IPS-18c (cell line): ENCODE results near the gene FOXR1.

Experiments used
- H3K4me3 ChIP-seq: 2 replicates; pipeline ENCODE4 v1.7.0; 2013; ENCODE audit warnings: low read depth, mild to moderate bottlenecking, low read length, moderate library complexity; ENCODE audit not compliant: insufficient read depth
- H3K9me3 ChIP-seq: one replicate; pipeline ENCODE4 v1.6.1; 2013; ENCODE audit warnings: mild to moderate bottlenecking, low read length, moderate library complexity; ENCODE audit not compliant: control insufficient read depth, insufficient read depth

FOXR1 gene, protein sequence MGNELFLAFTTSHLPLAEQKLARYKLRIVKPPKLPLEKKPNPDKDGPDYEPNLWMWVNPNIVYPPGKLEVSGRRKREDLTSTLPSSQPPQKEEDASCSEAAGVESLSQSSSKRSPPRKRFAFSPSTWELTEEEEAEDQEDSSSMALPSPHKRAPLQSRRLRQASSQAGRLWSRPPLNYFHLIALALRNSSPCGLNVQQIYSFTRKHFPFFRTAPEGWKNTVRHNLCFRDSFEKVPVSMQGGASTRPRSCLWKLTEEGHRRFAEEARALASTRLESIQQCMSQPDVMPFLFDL

DNA sequence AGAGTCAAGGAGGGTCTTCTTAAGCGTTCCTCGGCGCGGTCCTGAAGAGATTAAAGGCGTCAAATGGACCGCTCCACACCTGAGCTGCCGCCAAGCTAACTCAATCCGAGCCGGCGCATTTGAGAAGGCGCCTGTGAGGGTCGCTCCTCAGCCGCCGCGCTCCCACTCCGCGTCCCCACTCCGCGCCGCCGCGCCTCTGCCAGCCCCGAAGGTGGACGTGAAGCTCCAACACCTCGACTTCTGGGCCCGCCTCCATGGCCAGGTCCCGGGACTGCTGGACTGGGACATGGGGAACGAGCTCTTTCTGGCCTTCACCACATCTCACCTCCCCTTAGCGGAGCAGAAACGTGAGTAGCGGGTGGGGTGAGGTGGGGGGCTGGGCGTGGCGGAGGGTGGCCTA, at the start of gene FOXR1:
TSS of gene FOXR1 (plus strand) at position 116 of the 400 bp plus-strand sequence. CDS start at position 287, 171 bp downstream.
- Histone ChIP-seq H3K9me3 (peaks cover 5% of the 10 kb centered on the region), H3K4me3 (no peak within 1 kb of the TSS)

DNA sequence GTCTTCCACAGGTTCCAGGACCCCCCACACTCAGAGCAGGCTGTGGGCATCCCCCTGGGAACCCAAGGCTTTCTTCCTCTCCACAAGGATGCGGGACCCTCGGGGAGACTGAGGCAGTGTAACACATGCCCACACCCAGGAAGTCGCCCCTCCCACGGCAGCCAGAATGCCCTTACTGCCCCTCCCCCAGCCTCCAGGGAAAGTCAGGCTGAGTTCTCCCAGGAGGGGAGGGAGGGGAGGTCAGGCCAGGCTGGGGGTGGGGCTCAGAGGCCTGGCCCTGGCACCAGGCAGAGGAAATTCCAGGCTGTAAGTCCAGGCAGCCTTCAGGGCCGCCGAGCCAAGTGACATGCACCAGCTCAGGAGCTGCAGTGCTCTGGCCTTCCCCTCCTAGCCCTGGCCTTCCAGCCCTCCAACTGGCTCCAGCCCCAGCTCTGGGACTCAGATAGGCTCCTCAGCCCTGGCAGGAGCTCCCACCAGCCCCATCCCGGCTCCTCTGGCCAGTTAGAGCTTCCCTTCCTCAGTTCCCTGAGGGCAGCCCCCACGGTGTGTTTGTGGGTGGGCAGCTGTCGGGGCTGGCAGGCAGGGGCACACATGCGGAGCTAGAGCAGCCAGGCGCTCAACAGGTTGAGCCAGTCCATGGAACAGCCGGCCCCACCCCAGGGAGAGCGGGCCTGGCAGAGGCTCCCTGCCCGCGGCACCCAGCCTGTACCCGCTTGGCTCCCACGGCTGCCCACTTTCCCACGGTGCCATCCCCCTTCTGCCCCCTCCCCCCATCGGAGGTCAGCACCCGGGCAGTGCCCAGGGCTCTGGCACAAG, 49.4 kb upstream of the FOXR1 start:
- Histone ChIP-seq H3K9me3 (no peaks in the 10 kb centered on the region), H3K4me3 (peak overlapping the region; percentile 41)

- H3K9me3 ChIP-seq = no peaks in the 10 kb centered on the region
- H3K4me3 ChIP-seq = peak overlapping the region; percentile 89
Measured at GRCh38 chr11:118922745-118923627, 48.6 kb upstream of the FOXR1 start.

GRCh38 chr11:118923721-118924587, 47.6 kb upstream of the FOXR1 start:
- Histone ChIP-seq H3K4me3 (peak overlapping the region; percentile 89), H3K9me3 (no peaks in the 10 kb centered on the region)

GRCh38 chr11:118924591-118925585, 46.7 kb upstream of the FOXR1 start:
- Histone ChIP-seq H3K4me3 (peak overlapping the region; percentile 89), H3K9me3 (no peaks in the 10 kb centered on the region)

GRCh38 chr11:118927554-118928100, 43.9 kb upstream of the FOXR1 start:
- Histone ChIP-seq H3K9me3 (no peaks in the 10 kb centered on the region), H3K4me3 (no peak overlapping the region; the same call in 1 of the 2 replicates)

DNA sequence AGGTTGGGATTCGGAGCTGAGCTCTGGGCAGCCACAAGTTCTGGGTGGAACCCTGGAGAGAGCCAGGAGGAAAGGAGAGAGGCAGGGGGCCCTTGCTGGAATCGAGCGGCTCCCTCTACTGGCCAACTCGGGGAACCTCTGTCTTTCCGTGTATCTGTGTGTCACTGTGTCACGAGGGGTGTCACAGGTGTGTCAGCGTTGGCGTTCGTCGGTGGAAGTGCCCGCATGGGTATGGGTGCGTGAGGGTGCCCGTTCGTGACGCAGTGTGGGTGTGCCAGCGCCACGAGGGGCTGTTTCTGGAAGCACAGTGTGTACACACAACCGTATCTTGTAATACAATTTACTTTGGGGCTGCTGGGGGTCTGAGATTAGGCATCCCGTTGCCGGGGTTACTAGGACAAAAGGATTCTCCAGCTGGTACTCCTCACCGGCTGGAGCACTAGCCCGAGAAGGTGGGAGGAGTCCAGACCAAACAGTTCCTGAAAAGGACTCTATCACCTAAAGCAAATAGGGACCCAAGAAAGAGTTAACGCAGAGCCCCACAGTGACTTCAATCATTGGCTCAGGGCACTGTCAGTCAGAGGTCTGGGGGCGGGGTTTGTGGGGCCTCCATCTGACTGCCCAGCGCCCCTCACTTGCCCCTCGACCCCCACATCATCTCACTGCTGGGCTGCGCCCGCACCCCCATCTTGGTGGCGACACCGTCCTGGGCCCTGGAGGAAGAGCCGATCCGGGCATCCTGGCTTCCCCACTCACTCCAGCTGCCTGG, 43.3 kb upstream of the FOXR1 start:
- Histone ChIP-seq H3K9me3 (no peaks in the 10 kb centered on the region), H3K4me3 (peak overlapping the region; percentile 91)

DNA sequence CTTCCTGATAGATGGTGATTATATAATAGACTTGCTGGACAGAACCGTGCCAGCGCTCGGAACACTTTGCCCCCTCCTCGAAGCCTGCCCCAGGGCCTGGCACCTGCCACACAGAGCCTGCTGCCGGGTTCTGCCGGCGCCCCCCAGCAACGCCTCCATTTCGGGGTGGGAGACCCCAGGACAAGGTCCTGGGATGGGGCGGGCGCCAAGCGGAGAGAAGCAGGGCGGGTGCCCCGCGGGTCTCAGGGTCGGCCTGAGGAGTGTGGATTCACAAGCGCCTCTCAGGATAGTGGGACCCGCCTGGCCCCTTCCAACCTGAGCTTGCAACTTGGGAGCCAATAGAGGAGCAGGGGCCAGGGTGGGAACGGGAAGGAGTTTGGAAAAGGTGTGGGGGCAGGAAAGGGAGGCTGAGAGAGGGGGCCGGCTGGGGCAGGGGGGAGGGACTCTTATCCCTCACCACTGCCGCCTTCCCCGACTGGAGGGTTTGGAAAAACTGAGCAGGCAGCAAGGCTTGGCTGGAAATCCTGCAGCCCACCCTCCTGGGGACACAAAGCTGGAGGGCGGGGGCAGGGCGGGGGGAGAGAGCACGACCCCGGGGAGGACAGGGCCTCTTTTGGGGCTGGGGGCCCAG, 42.6 kb upstream of the FOXR1 start:
- Histone ChIP-seq H3K4me3 (peak overlapping the region; percentile 91), H3K9me3 (no peaks in the 10 kb centered on the region)

DNA sequence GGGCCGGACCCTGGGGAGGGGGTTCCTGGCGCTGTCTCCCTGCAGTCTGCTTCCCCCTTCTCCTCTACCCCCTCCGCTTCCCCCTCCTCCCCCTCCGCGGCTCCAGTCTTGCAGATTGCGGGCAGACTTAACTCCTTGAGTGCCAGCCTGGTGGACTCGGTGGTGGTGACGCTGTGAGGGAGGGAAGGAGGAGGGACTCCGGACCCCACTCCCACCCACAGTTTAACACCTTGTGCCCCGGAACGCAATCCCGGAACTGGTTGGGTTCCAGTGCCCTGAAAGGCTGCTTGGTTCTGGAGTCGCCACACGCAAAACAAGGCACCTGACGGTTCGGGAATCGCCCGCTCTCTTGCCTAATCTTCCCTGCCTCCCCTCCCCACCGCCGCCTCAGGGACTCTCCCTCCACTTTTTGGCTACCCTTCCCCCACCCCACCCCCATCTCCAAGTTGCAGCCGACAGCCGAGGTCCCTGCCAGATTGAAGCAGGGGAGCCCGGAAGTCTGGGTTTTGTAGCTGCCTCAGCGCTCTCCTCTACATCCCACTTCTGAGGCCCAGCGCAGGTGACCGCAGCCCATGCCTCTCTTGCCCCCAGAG, 42.0 kb upstream of the FOXR1 start:
- peak overlapping the region; percentile 91 for H3K4me3 ChIP-seq
- H3K9me3 ChIP-seq = no peaks in the 10 kb centered on the region

GRCh38 chr11:118930094-118930712, 41.4 kb upstream of the FOXR1 start:
- peak overlapping the region; percentile 91 for H3K4me3 ChIP-seq
- no peaks in the 10 kb centered on the region for H3K9me3 ChIP-seq

GRCh38 chr11:118931571-118931970, 40.0 kb upstream of the FOXR1 start:
- H3K9me3 ChIP-seq = no peaks in the 10 kb centered on the region
- no peak overlapping the region for H3K4me3 ChIP-seq

GRCh38 chr11:118933486-118933885, 38.1 kb upstream of the FOXR1 start:
- Histone ChIP-seq H3K4me3 (no peak overlapping the region), H3K9me3 (no peaks in the 10 kb centered on the region)

- no peaks in the 10 kb centered on the region for H3K9me3 ChIP-seq
Measured at GRCh38 chr11:118935376-118935775, 36.2 kb upstream of the FOXR1 start.

More at GRCh38 chr11:118935376-118935775, 36.2 kb upstream of the FOXR1 start:
- H3K4me3 ChIP-seq = no peak overlapping the region
